ENCODE measurements around the gene ASGR1.
"Not testable (repeated sequence)": the region's sequence is repeated elsewhere in the genome, so short reads cannot be mapped to it uniquely, and the experiment has no call there.

Gene ASGR1

DNA sequence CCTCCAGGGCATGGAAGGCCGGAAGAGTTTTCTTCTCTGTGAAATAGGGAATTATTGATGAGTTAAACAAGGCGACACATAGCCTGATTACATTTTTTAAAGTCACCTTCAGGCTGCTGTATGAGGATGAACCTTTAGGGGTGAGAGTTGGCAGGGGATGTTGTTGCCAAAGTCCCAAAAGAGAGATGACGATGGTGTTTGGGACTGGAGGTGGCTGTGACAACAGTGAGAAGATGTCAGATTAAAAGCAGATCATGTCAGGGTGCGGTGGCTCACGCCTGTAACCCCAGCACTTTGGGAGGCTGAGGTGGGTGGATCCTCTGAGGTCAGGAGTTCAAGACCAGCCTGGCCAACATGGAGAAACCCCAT is 47.8 kb downstream of the ASGR1 start:
- TF ChIP-seq, protein P1, sequence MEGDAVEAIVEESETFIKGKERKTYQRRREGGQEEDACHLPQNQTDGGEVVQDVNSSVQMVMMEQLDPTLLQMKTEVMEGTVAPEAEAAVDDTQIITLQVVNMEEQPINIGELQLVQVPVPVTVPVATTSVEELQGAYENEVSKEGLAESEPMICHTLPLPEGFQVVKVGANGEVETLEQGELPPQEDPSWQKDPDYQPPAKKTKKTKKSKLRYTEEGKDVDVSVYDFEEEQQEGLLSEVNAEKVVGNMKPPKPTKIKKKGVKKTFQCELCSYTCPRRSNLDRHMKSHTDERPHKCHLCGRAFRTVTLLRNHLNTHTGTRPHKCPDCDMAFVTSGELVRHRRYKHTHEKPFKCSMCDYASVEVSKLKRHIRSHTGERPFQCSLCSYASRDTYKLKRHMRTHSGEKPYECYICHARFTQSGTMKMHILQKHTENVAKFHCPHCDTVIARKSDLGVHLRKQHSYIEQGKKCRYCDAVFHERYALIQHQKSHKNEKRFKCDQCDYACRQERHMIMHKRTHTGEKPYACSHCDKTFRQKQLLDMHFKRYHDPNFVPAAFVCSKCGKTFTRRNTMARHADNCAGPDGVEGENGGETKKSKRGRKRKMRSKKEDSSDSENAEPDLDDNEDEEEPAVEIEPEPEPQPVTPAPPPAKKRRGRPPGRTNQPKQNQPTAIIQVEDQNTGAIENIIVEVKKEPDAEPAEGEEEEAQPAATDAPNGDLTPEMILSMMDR (IDR thresholded peaks at IDR 0.05; ENCODE audit: low read depth, low read length) = no peak

GRCh38 chr17:7130621-7131422 is 48.3 kb downstream of the ASGR1 start:
- TF ChIP-seq, protein P1 (IDR thresholded peaks at IDR 0.05; ENCODE audit: low read depth, low read length) = no peak
- no peak for DNase-seq (ENCODE audit: extremely low read depth, low read depth)

More for the DNA sequence above, 47.8 kb downstream of the ASGR1 start:
- no peak for DNase-seq (ENCODE audit: extremely low read depth, low read depth)

DNA sequence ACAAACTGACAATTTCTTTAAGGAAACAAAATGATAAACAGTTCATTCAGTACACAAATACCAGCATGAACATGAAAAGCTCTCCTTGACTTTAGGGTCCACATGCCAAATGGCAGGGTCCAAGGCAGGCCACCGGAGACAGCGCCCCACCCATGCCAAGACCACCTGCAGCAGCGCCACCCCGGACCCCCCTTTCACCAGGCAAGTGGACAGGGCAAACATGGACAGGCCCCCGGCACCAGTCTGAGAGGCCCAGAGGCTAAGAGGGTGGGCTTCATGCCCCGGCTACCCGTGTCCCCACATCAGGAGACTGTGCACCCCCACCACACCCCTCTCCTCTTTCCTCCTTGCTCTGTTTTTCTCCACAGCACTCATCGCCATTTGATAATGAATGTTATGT is 49.9 kb downstream of the ASGR1 start:
- no peak for DNase-seq (ENCODE audit: extremely low read depth, low read depth)
- TF ChIP-seq, protein P1 (IDR thresholded peaks at IDR 0.05; ENCODE audit: low read depth, low read length) = no peak

GRCh38 chr17:7128160-7128559 is 51.0 kb downstream of the ASGR1 start:
- no peak for DNase-seq (ENCODE audit: extremely low read depth, low read depth)
- TF ChIP-seq, protein P1 (IDR thresholded peaks at IDR 0.05; ENCODE audit: low read depth, low read length) = no peak

DNA sequence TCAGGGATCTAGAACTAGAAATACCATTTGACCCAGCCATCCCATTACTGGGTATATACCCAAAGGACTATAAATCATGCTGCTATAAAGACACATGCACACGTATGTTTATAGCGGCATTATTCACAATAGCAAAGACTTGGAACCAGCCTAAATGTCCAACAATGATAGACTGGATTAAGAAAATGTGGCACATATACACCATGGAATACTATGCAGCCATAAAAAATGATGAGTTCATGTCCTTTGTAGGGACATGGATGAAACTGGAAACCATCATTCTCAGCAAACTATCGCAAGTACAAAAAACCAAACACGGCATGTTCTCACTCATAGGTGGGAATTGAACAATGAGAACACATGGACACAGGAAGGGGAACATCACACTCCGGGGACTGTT is 51.7 kb downstream of the ASGR1 start:
- DNase-seq (ENCODE audit: extremely low read depth, low read depth) = not testable (repeated sequence)

DNA sequence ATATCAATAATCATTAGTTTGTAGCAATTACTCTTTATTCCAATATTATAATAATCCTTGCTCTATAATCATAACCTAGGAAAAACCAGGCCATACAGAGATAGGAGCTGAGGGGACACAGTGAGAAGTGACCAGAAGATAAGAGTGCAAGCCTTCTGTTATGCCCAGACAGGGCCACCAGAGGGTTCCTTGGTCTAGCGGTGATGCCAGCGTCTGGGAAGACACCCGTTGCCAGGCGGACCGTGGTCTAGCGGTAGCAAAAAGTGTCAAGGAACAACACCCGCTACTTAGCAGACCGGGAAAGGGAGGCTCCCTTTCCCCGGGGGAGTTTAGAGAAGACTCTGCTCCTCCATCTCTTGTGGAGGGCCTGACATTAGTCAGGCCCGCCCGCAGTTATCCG is 52.8 kb downstream of the ASGR1 start:
- not testable (repeated sequence) for DNase-seq (ENCODE audit: extremely low read depth, low read depth)

DNA sequence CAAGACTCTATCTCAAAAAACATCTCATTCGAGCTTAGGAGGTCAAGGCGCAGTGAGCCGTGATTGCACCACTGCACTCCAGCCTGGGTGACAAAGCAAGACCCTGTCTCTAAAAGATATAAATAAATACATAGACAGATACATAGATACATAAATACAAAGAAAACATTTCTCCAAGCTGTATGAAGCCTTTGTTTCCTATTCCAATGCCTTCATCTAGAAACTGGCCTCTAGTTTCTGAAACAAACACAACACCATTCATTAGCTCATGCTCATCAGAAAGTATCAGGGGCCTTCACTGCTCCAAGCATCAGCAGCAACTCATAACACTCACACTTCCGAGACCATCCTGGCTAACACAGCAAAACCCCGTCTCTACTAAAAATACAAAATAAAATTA is 54.2 kb downstream of the ASGR1 start:
- TF ChIP-seq, protein P1 (IDR thresholded peaks at IDR 0.05; ENCODE audit: low read depth, low read length) = no peak
- no peak for DNase-seq (ENCODE audit: extremely low read depth, low read depth)

GRCh38 chr17:7123844-7124243 is 55.3 kb downstream of the ASGR1 start:
- DNase-seq (ENCODE audit: extremely low read depth, low read depth) = no peak

More at GRCh38 chr17:7123844-7124243, 55.3 kb downstream of the ASGR1 start:
- TF ChIP-seq, protein P1 (IDR thresholded peaks at IDR 0.05; ENCODE audit: low read depth, low read length) = no peak
